Measurements from ENCODE around the gene TTC34. TPM values are rescaled to one million over a fixed set of nuclear protein-coding genes. Genes with fewer than 3 reads are reported as not detected.

The TTC34 gene
- total RNA-seq, 6 experiments from 2014 or later, result 0.11 to 0.19 (median 0.16) TPM

GRCh38 chr1:2805801-2806430 is 4.4 kb upstream of the TTC34 start:
- Mint-ChIP-seq H3K9me3 (peaks cover 17% of the 10 kb centered on the region), H3K4me3 (no peak overlapping the region), H3K27ac (no peak overlapping the region), H3K27me3 (ENCODE audit: insufficient read depth) (no peaks in the 10 kb centered on the region), H3K36me3 (ENCODE audit: low read depth) (no peaks in the 10 kb centered on the region), H3K4me1 (ENCODE audit: low read depth) (no peaks in the 10 kb centered on the region)
- no peak for TF ChIP-seq CTCF (IDR thresholded peaks at IDR 0.05)
- DNase-seq, result no peak

- no peak overlapping the region for H3K27ac Mint-ChIP-seq
- peaks cover 16% of the 10 kb centered on the region for H3K9me3 Mint-ChIP-seq
- no peaks in the 10 kb centered on the region for H3K36me3 Mint-ChIP-seq (ENCODE audit: low read depth)
- H3K4me3 Mint-ChIP-seq, result no peak overlapping the region
- no peak for TF ChIP-seq CTCF (IDR thresholded peaks at IDR 0.05)
- no peak for DNase-seq
- H3K4me1 Mint-ChIP-seq (ENCODE audit: low read depth), result no peaks in the 10 kb centered on the region
- no peaks in the 10 kb centered on the region for H3K27me3 Mint-ChIP-seq (ENCODE audit: insufficient read depth)
Measured at GRCh38 chr1:2804628-2805351, 3.3 kb upstream of the TTC34 start.

DNA sequence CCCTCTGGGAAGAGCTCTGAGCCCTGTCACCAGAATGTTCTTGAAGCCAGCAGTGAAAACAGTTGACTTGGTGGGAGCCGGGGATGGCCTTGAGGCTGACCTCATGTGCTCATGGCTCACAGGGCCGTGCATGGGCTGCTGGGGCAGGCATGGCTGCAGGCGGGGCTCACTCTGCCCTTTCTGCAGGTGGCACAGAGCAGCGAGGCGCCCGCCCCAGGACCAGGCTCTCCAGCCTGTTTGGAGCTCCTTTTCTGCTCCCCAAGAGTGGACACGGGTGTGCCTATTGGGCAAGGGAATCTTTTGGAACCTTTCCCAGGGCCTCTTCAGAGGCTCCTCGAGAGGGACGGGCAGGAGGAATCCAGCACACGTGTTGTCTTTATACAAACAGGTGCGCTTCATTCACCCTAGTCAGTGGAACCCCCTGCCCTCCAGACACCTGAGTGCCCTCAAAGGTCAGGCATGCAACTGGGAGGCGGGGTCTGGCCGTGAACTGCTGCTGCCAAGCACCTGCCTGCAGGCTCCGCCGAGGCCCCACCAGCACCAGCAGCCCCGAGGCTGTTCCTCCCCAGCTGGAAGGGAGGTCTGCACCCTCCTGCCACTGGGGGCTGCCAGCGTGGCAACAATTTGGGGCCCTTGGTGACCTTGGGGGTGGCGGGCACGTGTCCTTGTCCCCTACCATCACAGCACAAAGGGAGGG is 2.6 kb upstream of the TTC34 start:
- TF ChIP-seq CTCF (IDR thresholded peaks at IDR 0.05), result no peak
- no peak overlapping the region for H3K27ac Mint-ChIP-seq
- no peaks in the 10 kb centered on the region for H3K36me3 Mint-ChIP-seq (ENCODE audit: low read depth)
- DNase-seq, result no peak
- H3K4me3 Mint-ChIP-seq, result no peak overlapping the region
- H3K4me1 Mint-ChIP-seq (ENCODE audit: low read depth), result no peaks in the 10 kb centered on the region
- H3K27me3 Mint-ChIP-seq (ENCODE audit: insufficient read depth), result no peaks in the 10 kb centered on the region
- H3K9me3 Mint-ChIP-seq, result peaks cover 21% of the 10 kb centered on the region

DNA sequence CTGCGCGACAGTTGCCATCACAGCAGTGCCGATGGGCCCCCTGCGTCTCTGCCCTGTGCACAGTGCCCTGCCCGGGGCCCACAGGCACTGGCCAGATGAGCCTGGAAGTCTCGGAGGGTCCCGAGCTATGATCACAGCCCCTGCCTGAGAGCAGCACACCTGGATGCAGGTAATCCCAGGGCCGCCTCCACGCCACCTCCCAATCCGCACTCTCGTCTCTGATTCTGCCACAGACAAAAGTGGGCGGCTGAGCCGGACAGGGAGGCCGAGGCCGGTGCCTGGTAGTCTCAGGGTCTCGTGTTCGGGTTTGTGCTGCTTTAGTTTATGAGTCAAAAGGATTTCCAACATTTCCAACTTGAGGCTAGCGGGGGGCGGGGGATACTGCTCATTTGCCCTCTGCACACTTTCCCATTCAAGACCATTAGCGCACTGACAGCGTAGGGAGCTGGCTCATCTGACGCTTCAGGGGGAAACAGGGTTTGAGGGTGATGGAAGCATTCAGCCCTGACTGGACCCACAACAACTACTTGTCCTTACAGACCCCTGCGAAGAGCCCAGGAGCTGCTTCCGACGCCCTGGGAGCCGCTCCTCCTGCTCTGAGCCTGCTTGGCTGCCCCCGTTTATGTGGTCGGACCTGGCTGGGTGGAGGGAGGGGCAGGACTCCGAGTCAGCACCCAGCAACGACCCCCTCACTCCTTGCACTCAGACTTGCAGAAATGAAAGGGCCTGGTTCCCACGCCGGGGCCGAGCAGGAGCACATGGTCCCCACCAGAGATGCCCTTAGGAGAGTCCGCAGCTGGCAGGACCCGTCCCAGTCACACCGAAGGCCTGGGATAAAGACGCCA is 1.8 kb upstream of the TTC34 start:
- no peaks in the 10 kb centered on the region for H3K36me3 Mint-ChIP-seq (ENCODE audit: low read depth)
- DNase-seq, result no peak
- H3K9me3 Mint-ChIP-seq, result peaks cover 21% of the 10 kb centered on the region
- no peaks in the 10 kb centered on the region for H3K4me1 Mint-ChIP-seq (ENCODE audit: low read depth)
- no peak overlapping the region for H3K4me3 Mint-ChIP-seq
- H3K27me3 Mint-ChIP-seq (ENCODE audit: insufficient read depth), result no peaks in the 10 kb centered on the region
- H3K27ac Mint-ChIP-seq, result no peak overlapping the region
- TF ChIP-seq CTCF (IDR thresholded peaks at IDR 0.05), result no peak

GRCh38 chr1:2802421-2802961 is 998 bp upstream of the TTC34 start:
- no peaks in the 10 kb centered on the region for H3K36me3 Mint-ChIP-seq (ENCODE audit: low read depth)
- H3K4me1 Mint-ChIP-seq (ENCODE audit: low read depth), result no peaks in the 10 kb centered on the region
- no peak for TF ChIP-seq CTCF (IDR thresholded peaks at IDR 0.05)
- no peak overlapping the region for H3K4me3 Mint-ChIP-seq
- no peak overlapping the region for H3K27ac Mint-ChIP-seq
- peaks cover 26% of the 10 kb centered on the region for H3K9me3 Mint-ChIP-seq
- no peak for DNase-seq
- no peaks in the 10 kb centered on the region for H3K27me3 Mint-ChIP-seq (ENCODE audit: insufficient read depth)
